H4 (cell line): ENCODE results near the gene TSKU. TPM values are rescaled to one million over a fixed set of nuclear protein-coding genes. Genes with fewer than 3 reads are reported as not detected.

Experiments
- DNase-seq: peaks from one replicate; pipeline ENCODE4 v3.0.0-alpha.2; 2015; ENCODE audit warnings: low spot score
- total RNA-seq: library from RNA; depleted of rRNA; stranded (reverse); fragments of >200 nt; shearing (Covaris generic); gene quantifications from 2 replicates; pipeline ENCODE4 v1.2.3, GENCODE V29; 2014

Gene TSKU
- total RNA-seq, 1 experiment from 2014 or later, result 67.1 TPM

DNA sequence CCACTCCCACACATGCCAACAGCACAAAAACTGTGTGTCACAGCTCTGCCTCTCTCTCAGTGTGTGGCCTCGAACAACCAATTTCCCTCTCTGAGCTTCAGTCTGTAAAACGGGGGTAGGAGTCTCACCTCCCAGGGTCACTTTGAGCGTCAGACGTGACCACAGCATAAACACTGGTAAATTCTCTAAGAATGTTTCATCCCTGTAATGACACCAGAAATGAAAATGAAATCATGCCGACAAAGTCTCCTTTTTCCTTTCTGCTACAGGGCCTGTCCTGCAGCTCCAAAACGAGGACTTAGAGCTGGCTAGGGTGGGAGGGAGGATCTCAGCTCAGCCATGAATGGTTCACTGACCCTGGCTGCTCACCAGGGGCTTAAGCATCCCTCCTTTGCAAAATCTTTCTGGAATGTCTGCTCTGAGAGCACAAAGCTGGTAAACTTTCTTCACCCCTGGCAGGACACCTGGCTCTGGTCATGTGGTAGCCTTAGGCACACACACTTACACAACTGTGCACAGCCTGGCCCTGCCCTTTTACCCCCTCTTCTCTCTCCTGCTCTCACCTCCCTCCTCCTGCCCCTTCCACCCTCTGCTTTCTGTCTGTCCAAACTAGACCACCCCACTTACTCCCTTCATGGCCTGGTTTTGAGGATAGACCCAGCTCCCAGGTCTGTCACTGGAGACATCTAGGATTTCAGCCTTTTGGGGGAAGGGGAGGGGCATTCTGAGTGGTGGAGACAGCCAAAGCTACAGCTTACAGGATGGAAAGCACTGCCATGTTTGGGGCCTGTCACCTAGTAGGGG lies 12.3 kb upstream of the TSKU start:
- DNase-seq, result peak; percentile 99

DNA sequence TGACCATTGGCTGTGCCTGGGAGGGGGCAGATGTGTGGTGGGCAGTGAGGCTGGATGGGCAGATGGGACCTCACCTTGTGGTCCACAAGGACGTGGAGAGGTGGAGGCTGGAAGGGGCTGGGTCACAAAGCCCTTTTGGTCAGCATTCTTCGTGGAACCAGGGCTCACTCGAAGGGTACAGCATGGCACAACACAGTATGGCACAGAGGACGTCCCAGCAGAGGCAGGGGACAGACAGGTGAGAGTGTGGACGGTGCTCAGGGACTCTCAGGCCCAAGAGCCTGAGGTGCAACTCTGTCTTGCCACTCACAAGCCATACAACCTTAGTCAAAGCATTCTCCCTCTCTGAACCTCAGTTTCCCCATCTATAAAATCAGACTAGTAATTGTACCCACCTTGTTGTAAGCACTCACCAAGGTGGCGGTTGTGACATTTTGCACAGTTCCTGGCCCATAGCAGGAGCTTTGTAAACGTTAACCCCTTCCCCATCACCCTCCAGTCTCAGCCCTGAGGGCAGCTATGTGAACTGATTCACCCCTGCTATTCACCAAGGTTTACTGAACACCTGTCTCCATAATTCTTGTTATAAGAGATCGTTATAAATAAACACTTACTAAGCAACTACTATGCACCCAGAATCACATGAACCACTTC lies 11.6 kb upstream of the TSKU start:
- no peak for DNase-seq

DNA sequence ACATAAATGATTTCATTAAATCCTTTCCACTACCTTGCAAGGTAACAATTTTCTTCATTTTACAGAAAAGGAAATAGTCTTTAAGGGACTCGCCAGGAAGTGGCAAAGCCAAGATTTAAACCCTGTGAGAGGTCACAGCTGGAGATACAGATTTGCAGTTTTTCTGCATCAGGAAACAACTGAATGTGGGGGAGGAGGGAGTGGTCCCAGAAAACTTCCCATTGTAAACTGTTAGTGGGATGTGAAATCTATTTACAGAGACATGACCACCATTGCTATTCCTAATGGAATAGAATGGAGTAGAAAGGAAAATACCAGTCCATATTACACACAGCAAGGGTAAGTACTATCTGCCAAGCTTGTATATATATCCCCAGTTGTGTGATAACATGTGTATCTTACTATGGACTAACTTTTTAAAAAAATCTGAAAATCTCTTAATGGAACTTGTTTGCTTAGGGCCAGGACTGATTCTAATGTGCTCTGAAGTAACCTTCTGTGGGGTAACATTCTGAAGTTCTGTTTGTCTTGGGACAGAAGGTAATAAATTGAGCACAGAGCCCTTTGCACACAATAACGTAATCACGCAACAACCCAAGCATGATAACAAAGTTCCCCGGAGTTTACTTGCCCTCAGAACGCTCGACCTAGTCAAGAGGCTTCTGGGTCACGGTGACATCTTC lies 10.9 kb upstream of the TSKU start:
- no peak for DNase-seq

DNA sequence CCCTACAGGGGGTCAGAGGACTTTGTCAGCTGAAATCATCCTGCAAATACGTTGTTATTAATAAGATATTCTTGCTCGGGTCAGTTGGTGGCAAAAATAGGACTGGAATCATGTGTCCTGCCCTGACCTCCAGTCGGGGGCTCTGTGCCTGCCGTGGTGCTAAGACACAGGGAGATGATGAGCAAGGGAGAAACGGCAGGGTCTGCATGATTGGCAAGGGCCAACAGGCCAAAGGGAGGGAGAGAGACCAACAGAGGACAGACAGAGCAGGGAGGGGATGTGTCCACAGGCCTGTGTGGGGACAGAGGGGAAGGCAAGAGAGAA lies 10.4 kb upstream of the TSKU start:
- no peak for DNase-seq

DNA sequence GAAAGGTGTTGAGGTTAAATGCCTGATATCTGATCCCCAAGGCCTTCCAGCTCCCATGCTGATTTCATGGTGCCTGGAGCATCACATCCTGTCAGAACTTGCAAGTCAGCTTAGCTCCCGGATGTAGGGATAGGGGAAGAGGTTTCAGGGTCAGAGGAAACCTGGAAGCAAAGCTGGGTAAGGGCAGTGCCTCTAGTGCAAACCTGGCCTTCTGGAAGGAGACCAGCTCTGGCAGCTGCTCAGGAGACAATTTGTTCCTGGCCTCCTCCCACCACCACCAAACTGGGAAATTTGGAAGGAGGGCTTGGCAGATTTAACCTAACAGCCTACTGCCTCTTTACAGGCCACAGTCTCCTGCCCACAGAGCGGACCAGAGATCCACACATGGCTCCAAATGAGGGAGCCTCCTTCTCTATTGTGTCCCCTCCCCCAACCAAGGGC lies 9.2 kb upstream of the TSKU start:
- no peak for DNase-seq

DNA sequence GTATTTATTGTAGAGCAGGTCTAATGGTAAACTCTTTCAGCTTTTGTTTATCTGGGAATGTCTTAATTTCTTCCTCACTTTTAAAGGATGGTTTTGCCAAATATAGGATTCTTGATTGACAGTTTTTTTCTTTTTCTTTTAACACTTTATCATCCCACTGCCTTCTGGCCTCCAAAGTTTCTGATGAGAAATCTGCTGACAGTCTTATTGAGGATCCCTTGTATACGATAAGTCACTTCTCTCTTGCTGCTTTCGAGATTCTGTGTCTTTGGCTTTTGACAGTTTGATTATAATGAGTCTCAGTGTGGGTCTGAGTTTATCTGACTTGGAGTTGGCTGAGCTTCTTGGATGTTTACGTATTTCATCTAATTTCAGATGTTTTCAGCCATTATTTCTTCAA lies 6.7 kb upstream of the TSKU start:
- no peak for DNase-seq

DNA sequence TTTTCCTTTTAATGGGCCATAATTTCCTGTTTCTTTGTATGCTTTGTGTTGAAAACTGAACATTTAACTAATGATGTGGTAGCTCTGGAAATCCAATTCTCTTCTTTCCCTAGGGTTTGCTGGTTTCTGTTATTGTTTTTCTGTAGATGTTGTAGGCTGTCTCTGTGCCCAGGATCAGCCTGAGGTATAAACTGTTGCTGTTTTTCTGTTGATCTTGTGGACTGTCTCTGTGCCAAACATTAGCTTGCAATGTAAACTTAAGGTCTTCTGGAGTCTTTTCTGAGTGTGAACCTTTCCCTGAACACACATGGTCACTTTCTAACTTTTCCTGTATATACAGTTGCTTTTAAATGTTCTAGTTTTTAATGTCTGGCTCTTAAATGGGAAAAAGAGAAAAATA lies 5.9 kb upstream of the TSKU start:
- no peak for DNase-seq

DNA sequence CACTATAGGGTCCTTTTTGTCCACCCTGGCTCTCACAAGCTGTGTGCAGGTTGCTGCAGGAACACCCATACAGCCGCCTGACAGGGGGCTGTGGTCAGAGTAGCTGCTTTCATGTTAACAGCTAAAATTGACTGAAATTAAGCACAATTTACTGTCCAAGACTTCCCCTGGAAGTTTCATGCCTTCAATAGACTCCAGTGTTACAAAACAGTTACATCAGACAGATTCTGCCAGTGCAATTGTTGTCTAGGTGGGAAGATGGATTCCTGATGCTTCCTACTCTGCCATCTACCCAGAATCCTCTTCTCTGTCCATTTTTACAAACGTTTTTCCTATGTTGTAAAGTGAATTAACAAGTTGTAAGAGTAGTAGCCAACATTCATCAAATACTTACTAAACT lies 5.3 kb upstream of the TSKU start:
- no peak for DNase-seq

DNA sequence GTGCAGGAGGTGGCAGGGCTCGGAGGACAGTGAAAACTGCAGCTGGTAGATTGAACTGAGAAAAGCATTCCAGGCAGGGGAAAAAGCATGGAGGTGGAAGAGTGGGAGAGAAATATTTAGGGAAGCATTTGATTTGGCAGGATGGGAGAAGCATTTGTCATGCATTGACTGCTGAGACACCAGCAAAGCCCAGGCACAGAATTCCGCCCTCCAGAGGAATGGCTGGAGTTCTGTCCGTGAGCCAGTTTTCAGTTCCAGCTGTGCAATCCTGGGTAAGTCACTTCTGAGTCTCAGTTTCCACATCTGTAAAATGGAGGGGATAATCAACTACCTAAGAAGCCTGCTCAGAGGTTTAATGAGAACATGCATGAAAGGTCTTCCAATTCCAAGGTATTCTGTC lies 4.3 kb upstream of the TSKU start:
- no peak for DNase-seq

DNA sequence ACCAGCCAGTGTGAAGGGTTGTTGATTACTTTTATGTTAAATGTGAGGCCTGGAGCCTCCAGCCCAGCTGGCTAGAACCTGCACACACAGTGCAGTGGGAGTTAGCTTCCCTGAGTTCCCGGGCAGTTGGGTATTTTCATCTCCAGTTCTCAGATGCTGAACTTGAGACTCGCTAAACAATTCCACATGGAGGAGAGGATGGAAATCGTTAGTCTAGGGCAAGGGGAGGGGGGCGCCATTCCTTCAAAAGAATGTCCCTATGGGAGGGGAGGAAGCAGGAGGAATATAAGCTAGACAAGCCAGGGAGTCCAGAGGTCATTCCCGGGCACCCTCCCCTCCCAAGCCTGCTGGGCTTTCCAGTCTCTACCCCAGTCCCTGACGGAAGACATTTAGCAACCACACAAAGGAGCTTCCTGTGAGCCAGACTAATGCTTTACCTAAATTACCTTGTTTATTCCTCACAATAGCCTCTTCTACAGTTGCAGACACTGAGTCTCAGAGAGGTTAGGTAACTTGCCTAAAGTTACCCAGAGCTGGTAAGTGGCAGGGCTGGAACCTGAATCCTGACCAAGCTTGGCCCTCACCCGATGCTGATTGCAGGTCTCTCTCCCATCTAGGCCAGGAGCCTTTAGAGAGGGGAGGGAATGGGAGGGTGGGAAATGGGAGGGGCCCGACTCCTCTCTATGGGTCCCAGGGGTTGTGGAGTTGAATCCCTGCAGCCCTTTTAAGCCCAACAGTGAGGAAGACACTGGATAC lies 1.9 kb upstream of the TSKU start:
- DNase-seq, result no peak

DNA sequence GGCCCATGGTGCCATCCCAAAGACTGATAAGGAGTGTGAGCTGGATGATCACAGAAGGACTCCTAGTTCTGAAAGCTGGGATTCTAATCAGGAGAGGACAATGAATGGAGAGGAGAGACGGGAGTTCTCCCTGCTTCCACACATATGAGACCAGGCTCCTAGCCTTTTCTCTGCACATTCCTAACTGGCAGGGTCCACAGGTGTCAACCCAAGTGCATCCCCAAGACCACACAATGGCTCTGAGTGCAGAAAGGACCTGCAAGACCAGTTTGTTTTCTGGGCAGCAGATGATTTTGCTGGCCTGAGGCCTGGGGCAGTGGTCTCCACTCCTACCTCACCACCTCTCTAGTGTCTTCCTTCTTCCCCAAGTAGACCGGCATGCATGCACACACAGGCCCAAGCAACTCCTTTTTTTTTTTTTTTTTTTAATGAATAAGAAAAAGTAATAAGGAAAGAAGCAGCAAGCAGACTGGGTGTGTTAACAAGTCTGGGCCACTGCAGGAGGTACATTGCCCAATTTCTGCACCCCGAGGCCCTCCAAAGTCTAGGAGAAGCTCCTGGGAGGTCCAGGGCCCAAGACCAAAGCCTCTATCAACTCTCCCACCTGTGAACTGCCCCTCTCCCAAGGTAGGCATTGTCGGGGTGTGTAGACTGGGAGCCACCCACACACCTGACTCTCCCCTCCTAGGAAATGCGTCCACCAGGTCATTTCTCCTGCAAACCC lies 1.2 kb upstream of the TSKU start:
- DNase-seq, result no peak

DNA sequence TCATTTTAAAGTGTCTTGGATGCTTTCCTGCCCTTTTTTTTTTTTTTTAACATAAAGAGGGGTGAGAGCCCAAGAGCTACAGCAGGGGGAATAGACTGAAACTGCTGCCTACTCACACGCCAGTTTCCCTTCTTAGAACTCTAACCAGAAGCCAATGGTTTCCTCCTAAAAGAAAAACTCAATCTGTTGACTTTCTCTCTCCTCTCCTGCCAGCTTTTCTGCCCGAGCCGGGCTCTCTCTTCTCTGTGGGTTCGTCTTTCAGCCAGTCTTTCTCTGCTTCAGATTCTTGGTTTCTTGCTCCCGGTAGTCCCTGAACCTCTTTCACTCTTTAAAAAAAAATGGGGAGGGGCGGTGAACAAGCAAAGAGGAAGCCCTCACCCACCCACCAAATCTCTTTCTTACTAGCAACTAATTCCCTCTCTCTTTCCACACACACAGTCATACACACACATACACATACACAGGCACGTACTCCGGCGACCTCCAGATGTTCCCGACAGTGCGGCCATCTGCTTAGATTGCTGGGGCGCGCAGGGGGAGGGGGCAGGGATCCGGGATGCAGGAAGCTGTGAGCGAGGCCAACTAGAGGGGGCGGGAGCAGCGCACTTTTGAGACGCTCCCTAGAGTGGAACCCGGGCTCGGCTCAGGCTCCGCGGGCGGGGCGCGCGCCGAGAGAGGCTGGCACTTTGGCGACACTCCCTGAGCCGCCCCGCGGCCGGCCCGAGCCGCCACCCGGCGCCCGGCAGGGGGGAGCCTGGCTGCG lies 444 bp upstream of the TSKU start:
- peak; percentile 93 for DNase-seq

DNA sequence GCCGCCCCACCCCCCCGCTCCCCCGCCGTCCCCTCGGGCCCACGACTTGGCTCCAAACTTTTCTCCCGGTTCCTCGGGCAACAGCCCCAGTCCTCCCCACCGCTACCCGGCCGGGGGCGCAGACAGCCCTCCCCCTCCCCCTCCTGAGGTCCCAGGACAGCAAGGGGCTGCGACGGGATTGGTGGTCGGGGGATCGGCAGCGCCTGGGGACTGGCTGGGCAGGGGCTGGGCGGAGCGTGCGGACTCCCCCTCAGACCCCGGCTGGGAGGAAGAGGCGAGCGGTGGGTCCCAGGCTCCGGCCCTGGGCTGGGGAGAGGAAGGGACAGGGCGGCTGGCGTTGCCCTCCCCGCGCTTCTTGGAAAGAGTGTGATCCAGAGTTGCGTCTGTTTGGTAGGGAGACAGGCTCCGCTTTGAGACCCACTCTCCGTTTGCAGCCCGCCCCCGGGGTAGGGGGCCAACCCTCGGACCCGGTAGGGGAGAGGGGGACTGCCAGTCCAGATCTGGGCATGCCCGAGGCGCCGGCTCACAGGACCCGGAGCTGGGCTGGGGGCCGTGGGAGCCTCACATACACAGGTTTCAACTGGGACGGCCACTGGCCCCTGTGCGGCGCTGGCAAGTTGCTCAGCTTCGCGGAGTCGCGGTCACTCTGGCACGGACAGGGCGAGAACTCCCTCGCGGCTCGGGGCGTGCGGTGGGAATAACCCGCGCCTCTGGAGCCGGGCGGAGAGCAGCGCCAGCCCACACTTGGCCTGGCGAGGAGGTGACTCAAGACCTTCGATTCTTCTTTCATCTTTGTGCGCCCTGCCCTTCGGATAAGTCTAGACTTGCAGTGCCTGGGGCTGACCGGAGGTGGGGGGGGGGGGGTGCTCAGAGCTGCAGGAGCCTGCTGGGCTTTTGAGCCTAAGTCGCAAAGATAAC lies 999 bp downstream of the TSKU start:
- DNase-seq, result peak; percentile 66

DNA sequence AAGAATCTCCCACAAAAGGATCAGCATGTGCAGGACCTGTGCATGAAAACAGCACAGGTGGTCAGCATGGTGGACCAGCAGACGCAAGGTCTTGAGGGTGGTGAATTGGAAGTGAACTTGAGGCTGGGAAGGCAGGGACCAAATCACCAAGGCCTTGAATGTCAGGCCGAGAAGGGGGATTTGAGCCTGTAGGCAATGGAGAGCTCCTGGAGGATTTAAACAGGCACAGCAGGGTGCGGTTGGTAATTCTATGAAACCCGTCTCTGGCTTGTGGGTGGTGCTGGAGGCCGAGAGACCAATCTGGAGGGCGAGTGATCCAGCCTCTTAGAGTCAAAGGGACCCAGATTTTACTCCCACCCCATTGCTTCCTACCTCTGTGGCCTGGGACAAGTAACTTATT lies 2.4 kb downstream of the TSKU start:
- no peak for DNase-seq

DNA sequence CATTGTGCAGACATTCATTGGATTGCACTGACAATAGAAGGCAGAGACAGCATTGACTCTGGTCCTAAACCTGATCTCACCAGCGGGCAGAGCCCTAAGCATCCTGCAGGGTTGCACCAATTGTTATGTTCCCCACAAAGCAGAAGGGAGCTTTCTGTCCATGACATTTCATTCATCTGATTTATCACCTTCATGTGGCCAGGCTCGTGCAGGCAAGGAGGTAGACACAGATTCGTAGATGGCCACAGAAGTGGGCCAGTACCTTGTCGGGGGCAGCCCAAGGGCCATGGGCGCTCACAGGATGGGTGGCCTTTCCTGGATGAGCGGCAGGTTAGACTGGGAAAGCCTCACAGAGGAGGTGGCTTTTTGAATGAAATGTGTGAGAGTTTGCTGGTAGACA lies 2.9 kb downstream of the TSKU start:
- no peak for DNase-seq

DNA sequence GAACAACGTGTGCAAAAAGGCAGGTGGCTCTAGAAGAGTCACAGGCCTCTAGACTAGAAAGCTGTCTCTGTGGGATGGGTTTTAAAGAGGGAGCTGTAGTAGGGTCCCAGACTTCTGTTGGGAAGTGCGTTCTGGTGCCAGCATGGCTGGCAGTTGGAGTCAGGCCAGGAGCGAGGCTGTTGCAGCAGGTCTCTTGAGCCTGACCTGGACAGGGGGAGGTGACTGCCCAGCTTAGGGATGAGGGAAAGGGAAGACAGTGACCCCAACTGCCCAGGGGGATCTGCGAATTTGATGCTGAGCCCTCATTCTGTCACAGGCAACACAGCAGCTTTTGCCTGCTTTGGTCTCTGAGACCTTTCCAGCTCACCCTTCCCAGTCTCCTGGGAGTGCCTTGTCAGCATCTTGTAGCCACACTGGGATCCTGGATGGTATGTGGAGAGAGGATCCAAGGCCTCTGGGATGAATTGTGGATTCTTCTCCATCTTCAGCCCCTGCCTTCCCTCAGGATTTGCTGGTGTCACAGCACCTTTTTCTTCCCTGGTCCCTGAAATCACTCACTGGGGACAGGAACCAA lies 3.4 kb downstream of the TSKU start:
- DNase-seq, result no peak

DNA sequence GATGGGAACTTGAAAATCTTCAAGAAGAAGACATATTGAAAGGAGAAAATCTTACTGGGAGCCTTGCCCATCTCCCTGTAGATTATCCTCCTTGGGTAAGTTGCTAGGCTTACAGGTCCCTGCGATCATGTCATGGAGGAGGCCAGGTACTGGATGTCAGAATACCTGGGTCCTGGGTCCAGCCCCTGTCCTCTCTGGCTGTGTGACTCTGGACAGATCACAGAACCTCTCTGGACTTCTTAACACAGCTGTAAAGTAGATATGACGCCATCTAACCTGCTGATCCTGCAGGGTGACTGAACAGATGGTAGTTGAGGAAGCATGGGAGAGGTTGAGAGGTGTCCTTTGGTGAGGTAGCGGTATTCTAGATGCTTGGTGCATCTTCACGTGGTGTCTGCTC lies 4.1 kb downstream of the TSKU start:
- no peak for DNase-seq

DNA sequence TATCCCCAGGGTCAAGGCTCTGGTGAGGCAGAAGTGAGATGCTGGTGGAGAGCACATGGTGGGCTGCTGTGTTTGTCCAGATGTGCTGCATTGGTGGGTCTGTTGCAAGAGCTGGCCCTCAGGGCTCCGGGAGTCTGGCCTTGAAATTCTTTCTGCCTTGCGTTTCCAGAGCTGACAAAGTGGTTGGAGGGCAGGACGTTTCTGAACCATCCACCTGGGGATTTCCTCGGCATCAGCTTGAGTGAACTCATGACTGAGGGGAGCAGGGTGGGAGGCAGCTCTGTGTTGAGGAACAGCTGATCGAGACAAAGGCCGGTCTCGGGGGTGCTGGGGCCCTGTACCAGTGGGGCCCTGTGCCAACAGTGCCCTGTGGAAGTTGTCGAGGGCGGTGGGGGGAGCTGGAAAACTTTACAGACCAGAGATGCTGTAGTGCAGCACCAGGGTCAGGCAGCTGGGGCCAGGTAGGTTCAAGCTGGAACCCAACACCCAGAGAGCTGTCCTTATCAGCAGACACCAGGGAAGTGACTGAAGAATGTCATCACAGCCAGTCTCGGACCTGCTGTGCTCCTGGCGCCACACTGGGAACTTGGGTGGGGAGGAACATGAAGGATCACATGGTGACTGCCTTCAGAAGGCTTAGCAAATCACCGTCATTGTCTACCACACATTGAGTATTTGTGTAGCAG lies 4.9 kb downstream of the TSKU start:
- DNase-seq, result no peak
